Karpas-422 (cell line): ENCODE measurements around the gene MAP1A. TPM values are rescaled to one million over a fixed set of nuclear protein-coding genes. Genes with fewer than 3 reads are reported as not detected.
A peak's percentile ranks its signal among the peaks of the same experiment; 100 is the strongest.

Experiments
- DNase-seq: peaks from one replicate; pipeline ENCODE4 v3.0.0-alpha.2; 2015
- H2AFZ ChIP-seq: fragments of 200-600 bp; sonication (generic); 2 replicates; pipeline ENCODE4 v1.6.1; 2014; ENCODE audit warnings: antibody characterized with exemption, low read length, mixed read lengths
- H3K27ac ChIP-seq: fragments of 200-600 bp; sonication (generic); 2 replicates; pipeline ENCODE4 v1.5.1; 2014; ENCODE audit warnings: mild to moderate bottlenecking, low read length, moderate library complexity
- H3K27me3 ChIP-seq: fragments of 200-600 bp; sonication (generic); 2 replicates; pipeline ENCODE4 v1.6.1; 2014; ENCODE audit warnings: low read length, mixed read lengths
- H3K36me3 ChIP-seq: fragments of 200-600 bp; sonication (generic); 2 replicates; pipeline ENCODE4 v1.6.1; 2014; ENCODE audit warnings: low read length, mixed read lengths; ENCODE audit not compliant: insufficient read depth
- H3K4me1 ChIP-seq: fragments of 200-600 bp; sonication (generic); 2 replicates; pipeline ENCODE4 v1.6.1; 2014; ENCODE audit warnings: mild to moderate bottlenecking, low read length, mixed read lengths
- H3K4me2 ChIP-seq: fragments of 200-600 bp; sonication (generic); 2 replicates; pipeline ENCODE4 v1.6.1; 2014; ENCODE audit warnings: low read length, low read depth, mild to moderate bottlenecking; ENCODE audit not compliant: poor library complexity, severe bottlenecking
- H3K4me3 ChIP-seq: fragments of 200-600 bp; sonication (generic); 2 replicates; pipeline ENCODE4 v1.5.1; 2014; ENCODE audit warnings: mild to moderate bottlenecking, antibody characterized with exemption, low read length, mixed read lengths
- H3K79me2 ChIP-seq: fragments of 200-600 bp; sonication (generic); 2 replicates; pipeline ENCODE4 v1.6.1; 2014; ENCODE audit warnings: mild to moderate bottlenecking, low read length, mixed read lengths
- H3K9ac ChIP-seq: fragments of 200-600 bp; sonication (generic); 2 replicates; pipeline ENCODE4 v1.6.0; 2014; ENCODE audit warnings: low read length
- H3K9me2 ChIP-seq: fragments of 200-600 bp; sonication (generic), shearing (Covaris generic); replicated peaks from 2 replicates; pipeline ENCODE4 v1.6.0; 2014; ENCODE audit warnings: mild to moderate bottlenecking, low read length, moderate library complexity; ENCODE audit not compliant: insufficient read depth
- H3K9me3 ChIP-seq: fragments of 300-700, 200-600 bp; sonication (generic); 2 replicates; pipeline ENCODE4 v1.6.1; 2014; ENCODE audit warnings: low read length, mixed read lengths
- H4K20me1 ChIP-seq: fragments of 200-600 bp; sonication (generic); 2 replicates; pipeline ENCODE4 v1.6.1; 2014; ENCODE audit warnings: mild to moderate bottlenecking, antibody characterized with exemption, low read length, low read depth; ENCODE audit not compliant: insufficient read depth
- total RNA-seq: library from RNA; depleted of rRNA; stranded (reverse); fragments of >200 nt; shearing (Covaris generic); gene quantifications from 2 replicates; pipeline ENCODE4 v1.2.3, GENCODE V29; 2014; ENCODE audit warnings: low replicate concordance

The MAP1A gene
- total RNA-seq, 1 experiment from 2014 or later = 1.4 TPM

DNA sequence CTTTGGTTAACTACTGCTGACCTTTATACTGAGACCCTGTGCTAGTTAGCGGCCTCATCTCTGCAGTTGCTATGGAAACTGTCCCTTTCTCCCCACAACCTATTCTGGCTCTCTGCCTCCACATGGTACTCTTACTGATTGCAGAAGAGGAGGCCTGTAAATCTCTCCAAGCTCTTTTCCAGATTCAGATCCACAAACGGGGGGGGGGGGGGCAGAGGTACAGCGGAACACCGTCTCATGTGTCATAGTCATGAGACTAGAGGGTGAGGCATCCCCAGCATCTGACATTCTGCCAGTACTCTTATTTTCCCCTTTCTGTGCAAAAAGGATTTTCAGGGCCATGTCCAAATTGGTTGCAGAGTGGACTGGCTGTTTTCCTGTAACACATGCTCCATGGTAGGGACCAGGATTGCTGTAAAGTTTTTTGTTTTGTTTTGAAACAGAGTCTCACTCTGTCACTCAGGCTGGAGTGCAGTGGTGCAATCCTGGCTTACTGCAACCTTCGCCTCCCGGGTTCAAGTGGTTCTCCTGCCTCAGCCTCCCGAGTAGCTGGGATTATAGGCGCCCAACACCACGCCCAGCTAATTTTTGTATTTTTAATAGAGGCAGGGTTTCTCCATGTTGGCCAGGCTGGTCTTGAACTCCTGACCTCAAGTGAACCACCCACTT is 8.3 kb upstream of the MAP1A start:
- peaks cover 21% of the 10 kb centered on the region for H3K4me1 ChIP-seq
- H3K27me3 ChIP-seq = no peaks in the 10 kb centered on the region
- peak overlapping the region; percentile 79; the same call in 1 of the 2 replicates for H3K4me3 ChIP-seq
- peak overlapping the region; percentile 96 for H3K4me2 ChIP-seq
- DNase-seq = peak; percentile 28
- H4K20me1 ChIP-seq = no peaks in the 10 kb centered on the region
- H3K36me3 ChIP-seq = no peaks in the 10 kb centered on the region; the same call in 1 of the 2 replicates
- no peaks in the 10 kb centered on the region for H3K9me2 ChIP-seq
- H3K27ac ChIP-seq = no peak overlapping the region
- no peak overlapping the region for H2AFZ ChIP-seq
- no peaks in the 10 kb centered on the region for H3K9me3 ChIP-seq
- H3K9ac ChIP-seq = peak overlapping the region; percentile 84
- no peaks in the 10 kb centered on the region for H3K79me2 ChIP-seq

DNA sequence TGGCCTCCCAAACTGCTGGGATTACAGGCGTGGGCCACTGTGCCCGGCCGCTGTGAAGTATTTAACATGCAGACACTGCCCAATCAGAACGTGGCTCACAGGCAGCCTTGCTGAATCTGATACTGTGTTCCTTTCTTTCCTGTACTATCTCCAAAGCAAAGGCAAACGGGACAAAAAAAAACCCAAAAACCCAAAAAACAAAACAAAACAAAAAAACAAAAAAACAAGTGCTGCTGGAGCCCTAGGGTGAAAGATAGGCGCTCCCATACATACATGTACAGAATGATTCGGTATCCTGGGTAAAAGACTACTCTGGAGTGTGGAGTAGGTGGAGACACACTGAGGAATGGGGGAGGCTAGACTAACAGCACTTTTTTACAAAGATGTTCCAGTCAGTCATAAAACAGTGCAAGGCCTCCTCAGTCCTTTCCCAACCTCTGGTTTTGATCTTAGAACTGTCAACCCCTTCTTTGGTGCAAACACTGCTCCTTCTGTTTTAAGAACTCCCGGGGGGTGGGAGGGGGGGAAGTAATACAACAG is 7.7 kb upstream of the MAP1A start:
- peaks cover 21% of the 10 kb centered on the region for H3K4me1 ChIP-seq
- no peaks in the 10 kb centered on the region for H3K79me2 ChIP-seq
- no peaks in the 10 kb centered on the region for H3K9me3 ChIP-seq
- H3K27me3 ChIP-seq = no peaks in the 10 kb centered on the region
- H3K36me3 ChIP-seq = no peaks in the 10 kb centered on the region; the same call in 1 of the 2 replicates
- peak overlapping the region; percentile 84 for H3K9ac ChIP-seq
- H3K9me2 ChIP-seq = no peaks in the 10 kb centered on the region
- H3K4me2 ChIP-seq = peak overlapping the region; percentile 96
- no peaks in the 10 kb centered on the region for H4K20me1 ChIP-seq
- H2AFZ ChIP-seq = peak overlapping the region; percentile 88; the same call in 1 of the 2 replicates
- DNase-seq = no peak
- H3K27ac ChIP-seq = peak overlapping the region; percentile 79
- peak overlapping the region; percentile 79 for H3K4me3 ChIP-seq

GRCh38 chr15:43510200-43511011 is 7.0 kb upstream of the MAP1A start:
- Histone ChIP-seq H3K9ac (peak overlapping the region; percentile 84), H2AFZ (peak overlapping the region; percentile 88), H3K9me2 (no peaks in the 10 kb centered on the region), H3K4me3 (peak overlapping the region; percentile 79), H3K9me3 (no peaks in the 10 kb centered on the region), H3K27me3 (no peaks in the 10 kb centered on the region), H3K4me2 (peak overlapping the region; percentile 96), H3K4me1 (peaks cover 21% of the 10 kb centered on the region), H3K27ac (peak overlapping the region; percentile 79), H3K36me3 (no peaks in the 10 kb centered on the region; the same call in 1 of the 2 replicates), H3K79me2 (no peaks in the 10 kb centered on the region), H4K20me1 (no peaks in the 10 kb centered on the region)
- peak; percentile 100 for DNase-seq

DNA sequence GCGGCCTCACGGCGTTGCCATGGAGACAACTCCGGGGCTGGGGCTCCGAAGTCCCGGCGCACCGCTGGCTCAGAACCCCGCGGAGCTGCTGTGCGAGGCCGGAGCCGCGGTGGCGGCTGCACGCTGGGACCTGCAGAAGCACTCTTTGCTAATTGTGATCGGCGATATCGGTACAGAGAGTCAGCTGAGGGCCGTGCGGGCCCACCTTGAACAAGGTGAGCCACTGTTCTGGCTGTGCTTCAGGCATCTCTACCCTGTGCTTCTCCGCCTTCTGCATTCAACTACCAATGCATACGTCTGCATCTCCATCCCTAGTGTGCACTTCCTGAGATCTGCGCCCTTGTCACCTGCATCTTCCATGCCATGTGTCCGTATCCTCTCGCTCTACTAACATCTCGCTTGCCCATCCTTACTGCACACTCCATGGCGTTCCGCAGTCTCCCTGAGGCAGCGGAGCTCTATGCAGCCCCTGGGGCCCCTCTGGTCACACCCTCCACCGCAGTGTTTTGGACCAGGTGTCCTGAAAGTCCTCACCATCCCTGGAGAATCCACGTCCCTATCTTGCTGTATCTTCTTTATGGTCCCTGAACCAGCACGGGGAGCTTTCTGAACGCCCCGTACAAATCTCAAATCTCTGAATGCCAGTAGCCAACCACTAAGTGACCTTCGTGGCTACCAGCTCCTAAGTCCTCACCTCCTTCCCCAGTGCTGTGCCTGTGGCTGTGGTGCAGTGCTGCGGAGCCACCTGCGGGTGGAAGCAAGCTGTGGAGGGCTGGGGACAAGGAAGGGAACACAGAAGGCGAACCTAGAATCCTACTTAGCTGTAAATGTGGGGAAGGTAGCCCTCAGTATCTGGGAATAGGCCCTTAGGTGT is 6.2 kb upstream of the MAP1A start:
- Histone ChIP-seq H3K27me3 (no peaks in the 10 kb centered on the region), H3K4me1 (peaks cover 29% of the 10 kb centered on the region), H4K20me1 (no peaks in the 10 kb centered on the region), H3K9me3 (no peaks in the 10 kb centered on the region), H2AFZ (peak overlapping the region; percentile 47; the same call in 1 of the 2 replicates), H3K4me2 (peak overlapping the region; percentile 96), H3K4me3 (peak overlapping the region; percentile 64), H3K9ac (peak overlapping the region; percentile 58), H3K27ac (no peak overlapping the region), H3K79me2 (no peaks in the 10 kb centered on the region), H3K9me2 (no peaks in the 10 kb centered on the region), H3K36me3 (no peaks in the 10 kb centered on the region; the same call in 1 of the 2 replicates)
- peak; percentile 65 for DNase-seq

GRCh38 chr15:43513550-43513949 is 3.9 kb upstream of the MAP1A start:
- Histone ChIP-seq H3K4me1 (peaks cover 36% of the 10 kb centered on the region), H4K20me1 (no peaks in the 10 kb centered on the region), H3K79me2 (no peaks in the 10 kb centered on the region), H3K9me3 (no peaks in the 10 kb centered on the region), H3K4me3 (no peak overlapping the region), H3K27ac (no peak overlapping the region), H3K36me3 (no peaks in the 10 kb centered on the region), H3K4me2 (no peak overlapping the region), H3K27me3 (no peaks in the 10 kb centered on the region), H2AFZ (no peak overlapping the region), H3K9ac (no peak overlapping the region), H3K9me2 (no peaks in the 10 kb centered on the region)
- no peak for DNase-seq

DNA sequence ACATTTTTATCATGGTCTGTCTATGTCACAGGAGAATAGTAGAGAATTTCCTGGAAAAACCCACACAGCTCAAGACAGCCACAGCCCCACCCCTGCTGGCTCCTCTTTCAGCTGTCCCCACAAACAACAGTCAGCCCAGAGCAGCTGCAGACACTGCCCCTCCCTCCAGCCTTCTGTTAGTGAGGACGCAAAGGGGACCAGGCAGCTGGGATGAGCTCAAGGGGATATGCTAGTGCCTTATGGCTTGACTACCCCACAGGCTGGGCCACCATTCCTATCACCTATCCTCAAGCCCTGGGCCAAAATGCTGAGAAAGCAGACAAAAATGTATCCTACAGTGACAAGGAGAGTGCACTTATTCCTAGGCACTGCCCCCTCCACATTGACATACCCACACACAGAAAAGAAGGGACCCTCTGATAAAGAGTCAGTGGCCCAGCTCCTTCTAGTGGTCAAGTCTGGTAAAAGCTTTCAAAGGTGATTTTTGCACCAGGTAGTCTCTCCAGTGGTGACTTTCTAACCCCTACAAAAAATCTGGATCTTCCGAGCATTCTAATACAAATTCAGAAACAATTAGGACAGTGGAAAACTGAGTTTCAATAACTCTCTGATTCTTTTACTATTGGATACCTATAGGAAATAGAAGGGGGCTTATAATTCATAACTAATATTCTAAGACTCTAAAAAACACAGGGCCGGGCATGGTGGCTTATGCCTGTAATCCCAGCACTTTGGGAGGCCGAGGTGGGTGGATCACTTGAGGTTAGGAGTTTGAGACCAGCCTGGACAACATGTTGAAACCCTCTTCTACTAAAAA is 3.0 kb upstream of the MAP1A start:
- Histone ChIP-seq H3K27me3 (no peaks in the 10 kb centered on the region), H3K4me3 (no peak overlapping the region), H3K27ac (no peak overlapping the region), H3K9me2 (no peaks in the 10 kb centered on the region), H3K79me2 (no peaks in the 10 kb centered on the region), H3K9me3 (no peaks in the 10 kb centered on the region), H3K36me3 (no peaks in the 10 kb centered on the region), H4K20me1 (no peaks in the 10 kb centered on the region), H3K9ac (no peak overlapping the region), H2AFZ (no peak overlapping the region), H3K4me1 (peaks cover 33% of the 10 kb centered on the region), H3K4me2 (no peak overlapping the region)
- DNase-seq = peak; percentile 77

GRCh38 chr15:43515741-43516140 is 1.7 kb upstream of the MAP1A start:
- H3K9me3 ChIP-seq = no peaks in the 10 kb centered on the region
- H3K9ac ChIP-seq = 0 out of 2 replicates have a peak overlapping the region, but pooled peaks have one; percentile 25
- H2AFZ ChIP-seq = no peak overlapping the region
- H3K4me2 ChIP-seq = peak overlapping the region; percentile 29
- H3K4me3 ChIP-seq = no peak overlapping the region
- H3K79me2 ChIP-seq = no peaks in the 10 kb centered on the region
- no peak for DNase-seq
- H3K4me1 ChIP-seq = peaks cover 23% of the 10 kb centered on the region
- no peaks in the 10 kb centered on the region for H3K9me2 ChIP-seq
- no peaks in the 10 kb centered on the region for H3K27me3 ChIP-seq
- no peaks in the 10 kb centered on the region for H3K36me3 ChIP-seq
- H3K27ac ChIP-seq = no peak overlapping the region
- H4K20me1 ChIP-seq = no peaks in the 10 kb centered on the region
